GM12891 (cell line): Measurements from ENCODE around the gene SNRPA. TPM values are rescaled to one million over a fixed set of nuclear protein-coding genes. Genes with fewer than 3 reads are reported as not detected.
A peak's percentile ranks its signal among the peaks of the same experiment; 100 is the strongest.

ENCODE experiments used
- DNase-seq: peaks from one replicate; pipeline ENCODE4 v3.0.0; 2011; ENCODE audit warnings: low spot score; ENCODE audit not compliant: insufficient read length
- FAIRE-seq: peaks from 2 replicates; lab custom pipeline; 2011; peaks lifted over from hg19 to GRCh38; lab: Jason Lieb, UNC
- PAX5 ChIP-seq: IDR thresholded peaks from 2 replicates; pipeline ENCODE4 v1.6.1; 2011; ENCODE audit warnings: low read length, moderate library complexity, mild to moderate bottlenecking; ENCODE audit not compliant: insufficient read depth, severe bottlenecking
- POLR2A ChIP-seq: IDR thresholded peaks from 2 replicates; pipeline ENCODE4 v1.6.1; 2011; ENCODE audit warnings: low read depth, low read length, control low read depth
- POLR2AphosphoS5 ChIP-seq: IDR thresholded peaks from 2 replicates; pipeline ENCODE4 v1.6.1; 2011; ENCODE audit warnings: low read depth, low read length, control low read depth
- POU2F2 ChIP-seq: IDR thresholded peaks from 2 replicates; pipeline ENCODE4 v1.6.1; 2011; ENCODE audit warnings: low read depth, mild to moderate bottlenecking, control low read depth, low read length, moderate library complexity
- SPI1 ChIP-seq: IDR thresholded peaks from 2 replicates; pipeline ENCODE4 v1.6.1; 2011; ENCODE audit warnings: low read depth, low read length, control low read depth
- TAF1 ChIP-seq: IDR thresholded peaks from 2 replicates; pipeline ENCODE4 v1.6.1; 2011; ENCODE audit warnings: low read depth, low read length, control low read depth
- polyA plus RNA-seq: library from polyadenylated mRNA; unstranded; fragments of >200 nt; gene quantifications from one replicate; pipeline ENCODE4 v1.2.1, GENCODE V29; 2012; ENCODE audit warnings: low read depth, missing spikeins, inconsistent platforms; ENCODE audit not compliant: missing spikeins

SNRPA gene
- 103 TPM for polyA plus RNA-seq

DNA sequence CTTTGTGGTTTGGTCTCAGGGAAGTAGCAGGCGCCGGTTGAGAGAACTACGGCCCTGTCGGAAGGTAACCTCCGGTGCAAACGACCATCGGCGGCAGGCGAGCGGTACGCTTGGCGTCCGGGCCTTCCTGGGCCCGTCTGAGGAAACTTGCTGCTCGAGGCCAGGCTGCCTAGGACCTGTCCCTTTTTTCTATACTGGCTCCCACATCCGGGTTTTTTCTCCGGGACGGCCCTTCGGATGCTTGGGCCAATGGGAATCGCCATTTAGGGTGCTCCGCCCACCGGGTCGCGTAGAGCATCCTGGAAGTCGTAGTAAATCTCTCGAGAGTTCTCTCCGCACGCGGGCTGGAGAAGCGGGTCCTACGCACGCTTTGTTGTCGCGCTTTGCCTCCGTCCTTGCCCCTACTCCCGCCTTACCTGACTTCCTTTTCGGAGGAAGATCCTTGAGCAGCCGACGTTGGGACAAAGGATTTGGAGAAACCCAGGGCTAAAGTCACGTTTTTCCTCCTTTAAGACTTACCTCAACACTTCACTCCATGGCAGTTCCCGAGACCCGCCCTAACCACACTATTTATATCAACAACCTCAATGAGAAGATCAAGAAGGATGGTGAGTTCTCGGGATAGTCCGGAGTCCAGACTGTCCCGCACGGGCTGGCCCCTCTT is at the start of gene SNRPA:
Gene SNRPA (plus strand): TSS at position 330 of the 664 bp plus-strand sequence. CDS start 206 bp downstream, at position 536.
- no peak for FAIRE-seq
- TF ChIP-seq POLR2AphosphoS5 (peak; percentile 89), TAF1 (peak; percentile 74), POLR2A (peak; percentile 77), POU2F2 (0 out of 2 replicates have a peak, but pooled peaks have one; percentile 14), SPI1 (no peak; the same call in 1 of the 2 replicates), PAX5 (peak; percentile 49)
- peak; percentile 81 for DNase-seq

GRCh38 chr19:40701758-40702157 is 49.2 kb upstream of the SNRPA start:
- no peak for TF ChIP-seq POLR2A
- no peak for TF ChIP-seq PAX5
- TF ChIP-seq POLR2AphosphoS5 = no peak
- no peak for TF ChIP-seq POU2F2
- TF ChIP-seq SPI1 = no peak
- TF ChIP-seq TAF1 = no peak
- no peak for DNase-seq
- FAIRE-seq = no peak

DNA sequence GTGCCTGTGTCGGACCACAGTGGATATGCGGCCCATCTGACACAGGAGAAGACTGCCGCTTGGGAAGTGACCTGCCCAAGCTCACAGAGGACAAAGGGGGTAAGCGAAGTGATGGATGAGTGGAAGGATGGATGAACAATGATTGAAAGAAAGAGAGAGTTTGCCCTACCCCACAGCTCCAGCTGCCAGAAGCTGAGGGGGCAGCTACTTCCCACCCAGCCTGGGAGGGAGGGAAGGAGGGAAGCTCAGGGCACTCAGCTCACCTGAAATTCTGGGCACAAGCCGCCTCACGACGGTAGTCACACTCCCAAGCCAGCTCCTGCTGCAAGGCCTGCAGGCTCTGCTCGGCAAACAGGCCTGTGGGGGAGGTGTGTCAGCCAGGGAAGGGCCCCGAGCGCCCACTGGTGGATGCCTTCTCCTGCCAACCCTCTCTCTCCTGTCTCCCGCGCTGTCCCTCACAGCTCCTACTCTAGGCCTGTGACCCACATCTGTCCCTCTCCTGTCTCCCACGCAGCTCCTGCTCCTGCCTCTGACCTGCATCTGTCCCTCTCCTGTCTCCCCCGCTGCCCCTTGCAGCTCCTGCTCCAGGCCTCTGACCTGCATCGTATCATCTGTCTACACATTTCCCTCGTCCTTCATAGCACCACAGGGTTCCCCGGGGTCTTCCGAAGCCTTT is 48.5 kb upstream of the SNRPA start:
- no peak for TF ChIP-seq TAF1
- FAIRE-seq = no peak
- DNase-seq = no peak

DNA sequence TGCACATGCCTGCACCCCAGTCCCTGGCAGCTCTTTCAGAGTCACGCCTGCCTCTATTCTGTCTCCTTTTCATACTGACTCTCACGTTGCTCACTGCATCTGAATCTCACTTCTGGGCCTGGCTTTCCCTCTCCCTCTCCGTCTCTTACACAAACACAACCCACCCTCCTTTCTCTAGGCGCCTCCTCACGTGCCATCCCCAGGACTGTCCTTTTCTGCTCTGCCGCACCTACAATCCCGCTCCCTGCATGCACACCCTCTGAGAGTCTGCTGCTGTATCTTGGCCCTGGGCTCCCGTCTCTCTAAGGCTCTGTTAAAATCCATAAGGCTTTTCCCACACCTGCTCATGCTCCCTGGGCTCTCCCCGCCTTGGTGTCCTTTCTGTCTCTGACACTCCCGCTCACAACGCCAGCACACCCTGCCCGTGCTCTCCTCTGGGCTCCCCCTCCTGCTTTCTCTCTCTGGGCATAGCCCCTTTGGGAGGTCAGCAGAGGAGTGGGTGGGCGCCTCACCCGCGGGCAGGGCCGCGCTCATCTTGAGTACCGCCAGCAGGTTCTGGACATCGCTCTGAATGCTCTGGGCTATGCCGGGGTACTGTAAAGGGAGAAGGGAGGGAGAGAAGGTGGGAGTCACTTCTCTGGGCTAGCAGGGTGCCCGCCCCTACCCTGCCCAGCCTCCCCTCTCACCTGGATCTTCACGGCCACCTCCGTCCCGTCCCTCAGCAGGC is 47.8 kb upstream of the SNRPA start:
- FAIRE-seq (no peak), DNase-seq (no peak)

DNA sequence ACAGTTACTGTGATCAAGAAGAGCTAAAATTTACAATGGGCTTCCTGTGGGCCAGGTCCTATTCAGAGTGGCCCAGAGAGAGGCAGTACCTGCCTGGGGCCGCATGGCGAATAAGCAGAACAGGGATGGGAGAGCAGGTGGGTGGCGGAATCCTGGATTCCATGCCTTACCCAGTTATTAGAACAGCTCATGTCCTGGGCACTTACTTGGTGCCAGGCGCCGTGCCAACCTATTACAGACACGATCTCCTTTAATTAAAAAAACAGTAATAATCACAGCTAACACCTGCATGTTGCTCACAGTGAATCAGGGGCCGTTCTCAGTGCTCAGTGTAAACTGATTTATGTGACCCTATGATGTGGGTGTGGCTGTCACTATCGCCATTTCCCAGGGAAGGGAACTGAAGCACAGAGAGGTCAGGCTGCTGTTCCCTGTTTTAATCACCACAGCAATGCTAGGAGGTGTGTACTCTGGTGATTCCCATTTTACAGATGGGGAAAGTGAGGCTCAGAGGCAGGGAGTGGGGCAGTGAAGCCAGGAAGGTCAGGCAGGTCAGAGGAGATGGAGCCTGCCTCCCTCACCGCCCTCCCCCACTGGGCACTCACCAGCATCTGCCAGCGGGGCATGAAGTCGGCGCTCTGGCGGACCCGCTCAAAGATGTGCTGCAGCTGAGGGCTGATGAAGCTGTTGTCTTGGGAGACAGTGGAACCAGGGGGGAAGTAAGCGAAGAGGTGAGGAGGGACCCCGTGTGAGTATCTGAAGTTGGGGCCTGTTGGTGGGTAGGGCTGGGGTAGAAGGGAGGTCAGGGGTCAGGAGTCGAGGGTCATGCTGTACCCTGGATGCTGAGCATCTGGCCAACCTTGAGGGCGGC is 46.3 kb upstream of the SNRPA start:
- FAIRE-seq = no peak
- no peak for DNase-seq

More for the DNA sequence above, 47.8 kb upstream of the SNRPA start:
- TF ChIP-seq POU2F2 (no peak), POLR2A (no peak), TAF1 (no peak), PAX5 (no peak), POLR2AphosphoS5 (no peak), SPI1 (no peak)

DNA sequence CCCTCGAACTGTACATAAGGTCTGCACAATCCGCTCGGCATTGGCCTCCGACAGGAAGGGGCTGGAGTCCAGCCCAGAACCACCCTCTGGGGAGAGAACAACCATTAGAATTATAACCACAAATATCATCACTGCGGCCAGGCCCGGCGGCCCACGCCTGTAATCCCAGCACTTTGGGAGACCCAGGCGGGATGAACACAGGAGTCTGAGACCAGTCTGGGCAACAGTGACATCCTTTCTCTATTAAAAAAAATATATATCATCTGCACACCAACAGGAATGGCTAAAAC is 45.7 kb upstream of the SNRPA start:
- TF ChIP-seq POLR2A (no peak), PAX5 (no peak), POLR2AphosphoS5 (no peak), POU2F2 (no peak), TAF1 (no peak), SPI1 (no peak)
- DNase-seq (no peak), FAIRE-seq (no peak)

More for the DNA sequence above, 46.3 kb upstream of the SNRPA start:
- TF ChIP-seq POLR2A (no peak), SPI1 (no peak), POLR2AphosphoS5 (no peak), TAF1 (no peak), PAX5 (no peak), POU2F2 (no peak)

GRCh38 chr19:40705950-40706619 is 44.9 kb upstream of the SNRPA start:
- DNase-seq (no peak), FAIRE-seq (no peak)

GRCh38 chr19:40707615-40708014 is 43.4 kb upstream of the SNRPA start:
- DNase-seq (no peak), FAIRE-seq (no peak)
- TF ChIP-seq POU2F2 (no peak), POLR2AphosphoS5 (no peak), TAF1 (no peak), PAX5 (no peak), POLR2A (no peak), SPI1 (no peak)

More at GRCh38 chr19:40705950-40706619, 44.9 kb upstream of the SNRPA start:
- no peak for TF ChIP-seq POLR2AphosphoS5
- no peak for TF ChIP-seq POLR2A
- TF ChIP-seq SPI1 = no peak
- no peak for TF ChIP-seq PAX5
- no peak for TF ChIP-seq TAF1
- TF ChIP-seq POU2F2 = no peak

- TF ChIP-seq POLR2A (no peak), POLR2AphosphoS5 (no peak), POU2F2 (no peak), SPI1 (no peak), TAF1 (no peak), PAX5 (no peak)
- FAIRE-seq (no peak), DNase-seq (no peak)
Measured at GRCh38 chr19:40709817-40710216, 41.2 kb upstream of the SNRPA start.
